SK-N-MC (cell line): Measurements from ENCODE around the gene MAGEA9.

Experiments used
- EZH2 ChIP-seq: fragments of 200-600 bp; sonication (generic); IDR thresholded peaks from one replicate; pipeline ENCODE4 v1.6.1; 2017; ENCODE audit warnings: antibody characterized with exemption
- FOXP2 ChIP-seq: optimal IDR thresholded peaks from 2 replicates; pipeline ENCODE3; 2011; ENCODE audit warnings: mild to moderate bottlenecking, moderate library complexity; ENCODE audit not compliant: insufficient read depth; ENCODE audit errors: extremely low read length, control extremely low read depth
- POLR2AphosphoS5 ChIP-seq: IDR thresholded peaks from 2 replicates; pipeline ENCODE4 v1.6.1; 2012; ENCODE audit warnings: mild to moderate bottlenecking, low read depth, low read length, borderline replicate concordance

DNA sequence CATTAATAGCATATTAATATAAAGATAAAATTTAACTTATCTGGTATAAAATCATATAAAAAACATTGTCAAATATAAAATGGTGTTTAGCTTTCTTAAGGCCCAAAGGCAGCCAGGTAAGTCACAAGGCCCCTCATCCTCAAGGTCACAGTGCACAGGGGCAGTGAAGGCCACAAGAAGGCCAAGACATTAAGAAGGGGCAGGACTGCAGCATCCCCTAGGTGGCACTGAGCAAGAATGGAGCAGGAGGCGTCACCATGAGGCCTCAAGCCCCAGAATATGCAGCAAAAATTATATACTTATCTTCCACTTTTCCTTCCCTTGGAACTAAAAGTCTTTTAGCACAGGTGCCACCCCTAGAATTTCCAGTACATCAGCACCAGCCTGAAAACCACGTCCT lies 49.7 kb downstream of the MAGEA9 start:
- TF ChIP-seq POLR2AphosphoS5, result no peak
- no peak for TF ChIP-seq EZH2
- no peak for TF ChIP-seq FOXP2
